ENCODE data around the gene BCCIP. TPM values are rescaled to one million over a fixed set of nuclear protein-coding genes. Genes with fewer than 3 reads are reported as not detected.

BCCIP gene
- total RNA-seq, 1 donor from 2014 or later: 50.9 TPM

DNA sequence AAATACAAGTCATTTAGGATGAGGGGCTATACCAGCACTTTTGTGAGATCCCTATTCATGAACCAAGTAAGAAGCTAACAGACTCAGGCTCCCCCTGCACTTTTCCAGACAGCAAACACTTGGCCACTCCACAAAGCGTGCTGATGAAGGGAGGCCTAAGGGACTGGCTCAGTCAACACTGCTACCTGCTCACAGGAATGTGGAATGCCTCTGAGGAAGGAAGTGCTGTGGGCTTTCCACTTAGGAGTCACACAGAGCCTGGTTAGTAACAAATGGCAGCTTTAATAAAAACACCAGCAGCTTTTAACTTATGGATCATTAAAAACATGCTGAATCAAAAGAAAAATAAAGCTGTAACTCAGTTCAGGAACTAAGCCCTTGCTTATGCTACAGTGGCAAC lies 15.3 kb upstream of the BCCIP start:
- no peaks in the 10 kb centered on the region for H3K9me3 Mint-ChIP-seq (ENCODE audit: unreplicated experiment)
- no peak overlapping the region for H3K27ac Mint-ChIP-seq (ENCODE audit: unreplicated experiment)
- no peak overlapping the region for H3K4me3 Mint-ChIP-seq (ENCODE audit: unreplicated experiment)
- no peak for DNase-seq
- peaks cover 5% of the 10 kb centered on the region for H3K36me3 Mint-ChIP-seq (ENCODE audit: unreplicated experiment)
- no peaks in the 10 kb centered on the region for H3K4me1 Mint-ChIP-seq (ENCODE audit: low read depth, unreplicated experiment)
- H3K27me3 Mint-ChIP-seq (ENCODE audit: unreplicated experiment): peaks cover 1% of the 10 kb centered on the region
- TF ChIP-seq, protein P1, sequence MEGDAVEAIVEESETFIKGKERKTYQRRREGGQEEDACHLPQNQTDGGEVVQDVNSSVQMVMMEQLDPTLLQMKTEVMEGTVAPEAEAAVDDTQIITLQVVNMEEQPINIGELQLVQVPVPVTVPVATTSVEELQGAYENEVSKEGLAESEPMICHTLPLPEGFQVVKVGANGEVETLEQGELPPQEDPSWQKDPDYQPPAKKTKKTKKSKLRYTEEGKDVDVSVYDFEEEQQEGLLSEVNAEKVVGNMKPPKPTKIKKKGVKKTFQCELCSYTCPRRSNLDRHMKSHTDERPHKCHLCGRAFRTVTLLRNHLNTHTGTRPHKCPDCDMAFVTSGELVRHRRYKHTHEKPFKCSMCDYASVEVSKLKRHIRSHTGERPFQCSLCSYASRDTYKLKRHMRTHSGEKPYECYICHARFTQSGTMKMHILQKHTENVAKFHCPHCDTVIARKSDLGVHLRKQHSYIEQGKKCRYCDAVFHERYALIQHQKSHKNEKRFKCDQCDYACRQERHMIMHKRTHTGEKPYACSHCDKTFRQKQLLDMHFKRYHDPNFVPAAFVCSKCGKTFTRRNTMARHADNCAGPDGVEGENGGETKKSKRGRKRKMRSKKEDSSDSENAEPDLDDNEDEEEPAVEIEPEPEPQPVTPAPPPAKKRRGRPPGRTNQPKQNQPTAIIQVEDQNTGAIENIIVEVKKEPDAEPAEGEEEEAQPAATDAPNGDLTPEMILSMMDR (IDR thresholded peaks at IDR 0.05; ENCODE audit: partially characterized antibody, unreplicated experiment): no peak

DNA sequence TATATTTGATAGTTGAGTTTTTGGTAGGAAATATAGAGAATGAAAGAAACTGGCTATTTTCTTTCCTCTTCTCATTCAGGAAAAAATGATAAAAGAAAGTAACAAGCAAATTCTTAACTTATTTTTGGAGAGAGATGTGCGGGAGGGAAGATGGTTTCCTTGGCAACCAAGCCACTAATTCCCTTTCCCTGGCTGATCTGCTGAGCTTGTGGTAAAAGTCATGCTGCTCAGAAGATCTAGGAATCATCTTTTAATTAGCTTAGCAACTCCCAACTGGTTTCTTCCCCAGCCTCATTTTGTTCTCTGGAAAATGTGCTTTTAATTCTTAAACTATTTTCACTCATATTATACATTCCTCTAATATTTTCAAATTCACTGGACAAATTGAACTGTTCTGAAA lies 12.1 kb upstream of the BCCIP start:
- H3K9me3 Mint-ChIP-seq (ENCODE audit: unreplicated experiment): peaks cover 1% of the 10 kb centered on the region
- H3K4me3 Mint-ChIP-seq (ENCODE audit: unreplicated experiment): no peak overlapping the region
- H3K27me3 Mint-ChIP-seq (ENCODE audit: unreplicated experiment): no peaks in the 10 kb centered on the region
- H3K36me3 Mint-ChIP-seq (ENCODE audit: unreplicated experiment): peaks cover 4% of the 10 kb centered on the region
- H3K4me1 Mint-ChIP-seq (ENCODE audit: low read depth, unreplicated experiment): no peaks in the 10 kb centered on the region
- DNase-seq: no peak
- TF ChIP-seq, protein P1 (IDR thresholded peaks at IDR 0.05; ENCODE audit: partially characterized antibody, unreplicated experiment): no peak
- no peak overlapping the region for H3K27ac Mint-ChIP-seq (ENCODE audit: unreplicated experiment)

DNA sequence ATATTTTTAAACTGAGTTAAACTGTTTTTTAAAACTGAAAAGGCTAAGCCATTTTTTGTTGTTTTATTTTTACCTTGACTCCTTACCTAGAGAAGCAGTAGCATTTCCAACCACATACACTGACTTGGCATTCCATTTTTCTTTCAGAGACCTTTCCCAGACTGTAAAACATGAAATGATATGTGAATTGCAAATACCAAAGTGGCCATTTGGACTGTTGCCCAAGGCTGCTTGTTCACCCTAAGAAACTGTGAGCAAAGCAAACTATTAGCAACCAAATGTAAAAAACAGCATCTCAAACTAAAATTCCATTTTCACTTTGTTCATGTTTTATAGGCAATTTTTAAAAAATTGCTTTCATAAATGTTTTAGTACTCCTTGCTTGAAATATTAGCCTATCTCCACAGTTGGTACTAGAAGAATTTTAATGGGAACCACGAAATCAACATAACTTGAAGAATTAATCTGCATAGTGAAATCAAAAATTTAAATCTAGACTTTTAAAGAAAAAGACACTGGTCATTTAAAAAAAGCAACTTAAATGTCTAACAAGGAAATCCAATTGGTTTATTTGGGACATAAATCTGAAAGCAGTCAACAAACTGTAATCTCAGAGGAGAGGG lies 11.1 kb upstream of the BCCIP start:
- Mint-ChIP-seq H3K9me3 (ENCODE audit: unreplicated experiment) (peaks cover 1% of the 10 kb centered on the region), H3K4me3 (ENCODE audit: unreplicated experiment) (no peak overlapping the region), H3K27me3 (ENCODE audit: unreplicated experiment) (no peaks in the 10 kb centered on the region), H3K4me1 (ENCODE audit: low read depth, unreplicated experiment) (no peaks in the 10 kb centered on the region), H3K36me3 (ENCODE audit: unreplicated experiment) (peaks cover 4% of the 10 kb centered on the region), H3K27ac (ENCODE audit: unreplicated experiment) (no peak overlapping the region)
- DNase-seq: no peak
- TF ChIP-seq, protein P1 (IDR thresholded peaks at IDR 0.05; ENCODE audit: partially characterized antibody, unreplicated experiment): no peak

DNA sequence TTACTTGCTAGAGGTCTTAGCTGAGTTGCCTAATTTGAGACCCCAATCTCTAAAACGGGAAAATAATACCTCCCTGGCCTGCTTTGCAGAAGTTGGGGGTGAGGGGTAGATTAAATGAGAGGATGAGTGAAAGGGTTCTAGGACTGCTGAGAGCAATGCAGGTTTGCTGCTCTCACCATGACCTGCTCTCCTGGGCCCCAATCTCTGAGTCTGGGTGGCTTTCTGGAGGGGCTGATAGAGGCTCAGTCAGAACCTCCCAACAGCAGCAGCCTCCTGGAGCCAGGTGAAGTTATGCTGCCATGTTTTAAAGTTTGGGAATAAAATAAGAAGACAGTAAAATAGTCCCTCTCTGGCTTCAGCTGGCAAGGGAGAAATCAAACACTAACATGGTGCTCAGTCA lies 7.6 kb upstream of the BCCIP start:
- H3K27ac Mint-ChIP-seq (ENCODE audit: unreplicated experiment): no peak overlapping the region
- peaks cover 1% of the 10 kb centered on the region for H3K9me3 Mint-ChIP-seq (ENCODE audit: unreplicated experiment)
- peaks cover 2% of the 10 kb centered on the region for H3K27me3 Mint-ChIP-seq (ENCODE audit: unreplicated experiment)
- TF ChIP-seq, protein P1 (IDR thresholded peaks at IDR 0.05; ENCODE audit: partially characterized antibody, unreplicated experiment): no peak
- H3K4me3 Mint-ChIP-seq (ENCODE audit: unreplicated experiment): no peak overlapping the region
- H3K4me1 Mint-ChIP-seq (ENCODE audit: low read depth, unreplicated experiment): no peaks in the 10 kb centered on the region
- H3K36me3 Mint-ChIP-seq (ENCODE audit: unreplicated experiment): peaks cover 2% of the 10 kb centered on the region
- DNase-seq: no peak

DNA sequence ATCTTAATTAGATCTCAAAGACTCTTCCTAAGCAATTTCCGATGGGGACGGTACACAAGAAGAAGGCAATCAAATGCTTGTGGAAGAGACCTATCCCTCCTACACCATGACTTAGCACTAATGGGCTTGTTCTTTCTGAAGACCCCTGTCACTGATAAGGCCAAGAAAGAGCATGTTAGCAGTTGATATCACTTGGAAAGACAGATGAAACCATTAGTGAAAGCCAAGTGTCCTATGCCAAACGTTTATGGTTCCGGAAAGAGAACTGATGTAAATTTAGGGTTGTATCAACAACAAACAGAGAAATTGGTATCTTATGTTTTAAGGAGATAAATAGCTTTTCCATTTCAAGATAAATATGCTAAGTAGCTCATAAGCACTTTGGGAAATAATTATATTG lies 6.8 kb upstream of the BCCIP start:
- Mint-ChIP-seq H3K9me3 (ENCODE audit: unreplicated experiment) (peaks cover 1% of the 10 kb centered on the region), H3K27me3 (ENCODE audit: unreplicated experiment) (peaks cover 2% of the 10 kb centered on the region), H3K4me3 (ENCODE audit: unreplicated experiment) (no peak overlapping the region), H3K27ac (ENCODE audit: unreplicated experiment) (no peak overlapping the region), H3K36me3 (ENCODE audit: unreplicated experiment) (no peaks in the 10 kb centered on the region), H3K4me1 (ENCODE audit: low read depth, unreplicated experiment) (no peaks in the 10 kb centered on the region)
- TF ChIP-seq, protein P1 (IDR thresholded peaks at IDR 0.05; ENCODE audit: partially characterized antibody, unreplicated experiment): no peak
- DNase-seq: no peak
